Measurements from ENCODE around the gene KATNAL2. TPM values are rescaled to one million over a fixed set of nuclear protein-coding genes. Genes with fewer than 3 reads are reported as not detected.

KATNAL2 gene
- polyA plus RNA-seq, 1 donor (not counting 4 experiments of a cell fraction or from before 2014, with no cell fraction given), result 1.1 TPM

- Histone ChIP-seq H3K4me3 (ENCODE audit: control insufficient read depth in 2 of 3, extremely low read depth in 1 of 3, insufficient read depth in 2 of 3, low read depth in 1 of 3, low read length in 3 of 3) (no peak overlapping the region), H4K20me1 (ENCODE audit: control insufficient read depth, extremely low read depth, insufficient read depth, low read length) (no peaks in the 10 kb centered on the region), H2AFZ (ENCODE audit: control insufficient read depth, low read length) (no peak overlapping the region), H3K4me2 (ENCODE audit: control insufficient read depth, extremely low read depth, insufficient read depth, low read depth, low read length) (no peak overlapping the region), H3K27me3 (ENCODE audit: control insufficient read depth, extremely low read depth, insufficient read depth, low read length) (no peaks in the 10 kb centered on the region), H3K9ac (ENCODE audit: control insufficient read depth, extremely low read depth, insufficient read depth, low read length) (no peak overlapping the region), H3K9me3 (ENCODE audit: control insufficient read depth, low read depth, low read length) (peaks cover 4% of the 10 kb centered on the region), H3K4me1 (ENCODE audit: control insufficient read depth, extremely low read depth, insufficient read depth, low read length) (no peaks in the 10 kb centered on the region), H3K9me1 (ENCODE audit: control insufficient read depth, extremely low read depth, insufficient read depth, low read length) (no peaks in the 10 kb centered on the region), H3K79me2 (ENCODE audit: control insufficient read depth, insufficient read depth, low read length) (peaks cover 14% of the 10 kb centered on the region), H3K36me3 (ENCODE audit: control insufficient read depth in 2 of 2, extremely low read depth in 1 of 2, insufficient read depth in 2 of 2, low read length in 2 of 2) (peaks cover 0 to 2% of the 10 kb centered on the region in 2 experiments), H3K27ac (ENCODE audit: control insufficient read depth, insufficient read depth, low read length) (no peak overlapping the region)
- DNase-seq (ENCODE audit: low read depth, low spot score) (no peak), FAIRE-seq (no peak)
- dilution Hi-C loops (cut with MboI; ENCODE audit: extremely low pct_ligation_motif_present, low sequenced_read_pairs), result no loop called here
- TF ChIP-seq, protein P1, sequence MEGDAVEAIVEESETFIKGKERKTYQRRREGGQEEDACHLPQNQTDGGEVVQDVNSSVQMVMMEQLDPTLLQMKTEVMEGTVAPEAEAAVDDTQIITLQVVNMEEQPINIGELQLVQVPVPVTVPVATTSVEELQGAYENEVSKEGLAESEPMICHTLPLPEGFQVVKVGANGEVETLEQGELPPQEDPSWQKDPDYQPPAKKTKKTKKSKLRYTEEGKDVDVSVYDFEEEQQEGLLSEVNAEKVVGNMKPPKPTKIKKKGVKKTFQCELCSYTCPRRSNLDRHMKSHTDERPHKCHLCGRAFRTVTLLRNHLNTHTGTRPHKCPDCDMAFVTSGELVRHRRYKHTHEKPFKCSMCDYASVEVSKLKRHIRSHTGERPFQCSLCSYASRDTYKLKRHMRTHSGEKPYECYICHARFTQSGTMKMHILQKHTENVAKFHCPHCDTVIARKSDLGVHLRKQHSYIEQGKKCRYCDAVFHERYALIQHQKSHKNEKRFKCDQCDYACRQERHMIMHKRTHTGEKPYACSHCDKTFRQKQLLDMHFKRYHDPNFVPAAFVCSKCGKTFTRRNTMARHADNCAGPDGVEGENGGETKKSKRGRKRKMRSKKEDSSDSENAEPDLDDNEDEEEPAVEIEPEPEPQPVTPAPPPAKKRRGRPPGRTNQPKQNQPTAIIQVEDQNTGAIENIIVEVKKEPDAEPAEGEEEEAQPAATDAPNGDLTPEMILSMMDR (optimal IDR thresholded peaks at IDR 0.05 in 1 of 3, IDR thresholded peaks at IDR 0.05 in 1 of 3, conservative IDR thresholded peaks at IDR 0.05 in 1 of 3; ENCODE audit: extremely low read depth in 1 of 3, insufficient read depth in 2 of 3, low read length in 3 of 3), result no peak
- no peak for TF ChIP-seq EZH2 (IDR thresholded peaks at IDR 0.05; ENCODE audit: low read length)
These were observed 24.0 kb upstream of the KATNAL2 start for GRCh38 chr18:46893360-46893759.

DNA sequence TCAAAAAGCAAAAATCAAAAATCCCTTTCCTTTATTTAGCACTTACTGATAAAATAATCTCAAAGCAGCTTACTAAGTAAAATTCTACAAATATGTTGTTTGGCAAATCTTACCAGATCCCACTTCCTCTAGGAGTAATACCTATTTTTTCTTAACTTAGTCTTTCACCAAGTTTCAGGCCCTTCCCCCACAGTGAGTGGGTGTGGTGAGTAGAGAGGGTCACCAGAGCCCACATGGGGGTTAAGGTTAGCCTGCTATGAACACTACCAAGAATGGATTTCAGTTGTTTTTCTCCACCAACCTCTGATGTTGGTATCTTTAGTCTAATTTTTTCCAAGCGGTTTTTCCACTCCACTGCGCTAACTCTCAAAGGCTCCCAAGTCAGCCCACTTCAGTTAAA, 23.3 kb upstream of the KATNAL2 start:
- TF ChIP-seq, protein P1 (optimal IDR thresholded peaks at IDR 0.05 in 1 of 3, IDR thresholded peaks at IDR 0.05 in 1 of 3, conservative IDR thresholded peaks at IDR 0.05 in 1 of 3; ENCODE audit: extremely low read depth in 1 of 3, insufficient read depth in 2 of 3, low read length in 3 of 3), result no peak
- no peak for TF ChIP-seq EZH2 (IDR thresholded peaks at IDR 0.05; ENCODE audit: low read length)
- Histone ChIP-seq H3K36me3 (ENCODE audit: control insufficient read depth in 2 of 2, extremely low read depth in 1 of 2, insufficient read depth in 2 of 2, low read length in 2 of 2) (no peaks in the 10 kb centered on the region), H3K27me3 (ENCODE audit: control insufficient read depth, extremely low read depth, insufficient read depth, low read length) (no peaks in the 10 kb centered on the region), H3K4me2 (ENCODE audit: control insufficient read depth, extremely low read depth, insufficient read depth, low read depth, low read length) (no peak overlapping the region), H2AFZ (ENCODE audit: control insufficient read depth, low read length) (no peak overlapping the region), H3K9ac (ENCODE audit: control insufficient read depth, extremely low read depth, insufficient read depth, low read length) (no peak overlapping the region), H3K9me1 (ENCODE audit: control insufficient read depth, extremely low read depth, insufficient read depth, low read length) (no peaks in the 10 kb centered on the region), H3K4me1 (ENCODE audit: control insufficient read depth, extremely low read depth, insufficient read depth, low read length) (no peaks in the 10 kb centered on the region), H3K4me3 (ENCODE audit: control insufficient read depth in 2 of 3, extremely low read depth in 1 of 3, insufficient read depth in 2 of 3, low read depth in 1 of 3, low read length in 3 of 3) (no peak overlapping the region), H3K9me3 (ENCODE audit: control insufficient read depth, low read depth, low read length) (no peaks in the 10 kb centered on the region), H3K79me2 (ENCODE audit: control insufficient read depth, insufficient read depth, low read length) (peaks cover 10% of the 10 kb centered on the region), H4K20me1 (ENCODE audit: control insufficient read depth, extremely low read depth, insufficient read depth, low read length) (no peaks in the 10 kb centered on the region), H3K27ac (ENCODE audit: control insufficient read depth, insufficient read depth, low read length) (no peak overlapping the region)
- no peak for FAIRE-seq
- dilution Hi-C loops (cut with MboI; ENCODE audit: extremely low pct_ligation_motif_present, low sequenced_read_pairs), result no loop called here
- no peak for DNase-seq (ENCODE audit: low read depth, low spot score)
